ENCODE results near the gene HOXC10.

DNA sequence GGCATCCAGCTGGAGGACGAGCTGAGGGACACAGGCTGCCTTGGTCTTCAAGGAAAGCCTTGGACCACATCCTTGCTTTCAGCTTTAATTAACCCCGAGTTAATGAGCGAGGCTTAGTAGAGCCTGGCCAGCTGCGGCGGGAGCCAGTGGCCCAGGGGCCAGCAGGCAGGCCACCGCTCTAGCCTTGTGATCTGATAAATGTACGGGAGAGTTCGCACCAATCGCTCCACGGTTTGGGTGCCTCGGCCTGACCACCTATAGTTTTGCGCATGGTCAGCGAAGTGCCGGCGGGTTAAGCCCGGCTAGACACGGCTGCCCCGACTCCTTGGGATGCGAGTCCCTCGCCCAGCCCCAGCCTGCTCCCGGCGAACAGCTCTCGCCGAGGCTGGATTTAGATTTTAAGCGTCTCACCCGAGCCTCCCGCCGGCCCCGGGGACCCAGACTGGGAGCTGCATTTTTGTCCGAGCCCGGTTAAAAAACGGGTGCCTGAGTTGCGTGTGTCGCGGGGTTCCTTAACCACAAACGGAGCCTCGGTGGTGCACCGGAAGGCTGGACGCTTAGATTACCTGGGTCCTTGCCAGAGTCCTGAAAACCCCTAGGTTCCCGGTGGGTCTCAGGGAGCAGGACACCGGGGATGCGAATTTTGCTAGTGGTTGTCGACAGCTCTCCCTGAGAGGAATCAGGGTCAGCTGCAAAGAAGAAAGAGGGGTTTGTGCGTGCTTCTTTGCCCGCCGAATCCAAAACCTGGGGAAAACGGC is 33.2 kb upstream of the HOXC10 start:
- TF ChIP-seq EP300 (IDR thresholded peaks at IDR 0.05; ENCODE audit: low read depth), result no peak
- TF ChIP-seq, protein P1, sequence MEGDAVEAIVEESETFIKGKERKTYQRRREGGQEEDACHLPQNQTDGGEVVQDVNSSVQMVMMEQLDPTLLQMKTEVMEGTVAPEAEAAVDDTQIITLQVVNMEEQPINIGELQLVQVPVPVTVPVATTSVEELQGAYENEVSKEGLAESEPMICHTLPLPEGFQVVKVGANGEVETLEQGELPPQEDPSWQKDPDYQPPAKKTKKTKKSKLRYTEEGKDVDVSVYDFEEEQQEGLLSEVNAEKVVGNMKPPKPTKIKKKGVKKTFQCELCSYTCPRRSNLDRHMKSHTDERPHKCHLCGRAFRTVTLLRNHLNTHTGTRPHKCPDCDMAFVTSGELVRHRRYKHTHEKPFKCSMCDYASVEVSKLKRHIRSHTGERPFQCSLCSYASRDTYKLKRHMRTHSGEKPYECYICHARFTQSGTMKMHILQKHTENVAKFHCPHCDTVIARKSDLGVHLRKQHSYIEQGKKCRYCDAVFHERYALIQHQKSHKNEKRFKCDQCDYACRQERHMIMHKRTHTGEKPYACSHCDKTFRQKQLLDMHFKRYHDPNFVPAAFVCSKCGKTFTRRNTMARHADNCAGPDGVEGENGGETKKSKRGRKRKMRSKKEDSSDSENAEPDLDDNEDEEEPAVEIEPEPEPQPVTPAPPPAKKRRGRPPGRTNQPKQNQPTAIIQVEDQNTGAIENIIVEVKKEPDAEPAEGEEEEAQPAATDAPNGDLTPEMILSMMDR (IDR thresholded peaks at IDR 0.05), result no peak

All from transverse colon (tissue), 3 donors.